Psoas muscle (tissue), 8 donors: ENCODE data around the gene XXYLT1. TPM values are rescaled to one million over a fixed set of nuclear protein-coding genes. Genes with fewer than 3 reads are reported as not detected.

ENCODE experiments used
- ATAC-seq, 4 donors: fragments of 200-7000 bp; cut with Tn5 transposase; one replicate each; pipeline ENCODE4 v1.9.1; 2020; ENCODE audit warnings: moderate library complexity in 3 of 4, mild to moderate bottlenecking in 2 of 4
- DNase-seq, 2 donors: peaks; one replicate each; pipeline ENCODE4 v3.0.0-alpha.2; 2020
- H3K27ac ChIP-seq: fragments of 200-600 bp; one replicate; pipeline ENCODE4 v1.8.0; 2022
- H3K27me3 ChIP-seq, 3 donors: fragments of 200-600 bp in 1 of 3; one replicate each; pipeline versions ENCODE4 v1.6.1 to v1.8.0; 2013 to 2022; ENCODE audit warnings: low read length in 2 of 3, mild to moderate bottlenecking in 2 of 3, moderate library complexity in 1 of 3; ENCODE audit not compliant: insufficient read depth in 3 of 3
- H3K36me3 ChIP-seq, 2 donors: fragments of 200-600 bp in 1 of 2; one replicate each; pipeline versions ENCODE4 v1.6.1 to v1.8.0; 2013 to 2022; ENCODE audit warnings: low read depth in 1 of 2, mild to moderate bottlenecking in 1 of 2, moderate library complexity in 1 of 2; ENCODE audit not compliant: insufficient read depth in 1 of 2
- H3K4me1 ChIP-seq: fragments of 200-600 bp; one replicate; pipeline ENCODE4 v1.8.0; 2022
- H3K4me3 ChIP-seq: fragments of 200-600 bp; one replicate; pipeline ENCODE4 v1.8.0; 2022; ENCODE audit warnings: mild to moderate bottlenecking
- H3K9me3 ChIP-seq: fragments of 200-600 bp; one replicate; pipeline ENCODE4 v1.8.0; 2022
- WGBS, 3 donors: extraction: QIAGEN DNeasy Blood & Tissue Kit; methylation state at CpG; one replicate each; pipeline versions ENCODE4 v1.1.6 to v1.1.7; 2013; 5-methylcytosine and 5-hydroxymethylcytosine counted together
- intact Hi-C, 2 donors: fragments of 100-400 bp; cut with DNase I; formaldehyde crosslinking; loops; one replicate each; pipeline versions ENCODE4 v1.11.0 to v1.14.2; 2022
- polyA plus RNA-seq, 3 donors: library from polyadenylated mRNA; stranded (reverse); fragments of 200-250 nt; gene quantifications; one replicate each; pipeline ENCODE4 v1.2.3, GENCODE V29; 2013
- total RNA-seq, 4 donors: library from RNA; stranded (reverse); fragmentation: NEBNext Ultra II Directional in 2 of 4; extraction: Animal tissue kit (Norgen Biotek cat#: 25700) in 2 of 4; gene quantifications; one replicate each; pipeline versions ENCODE4 v1.2.1 to v1.2.4, GENCODE V29; 2021 to 2023
- TF ChIP-seq, protein P1 (sequence below): fragments of 200-600 bp; IDR thresholded peaks from one replicate; pipeline ENCODE4 v1.8.0; 2022; ENCODE audit warnings: antibody characterized with exemption
- donor health status: healthy with polysubstance abuse.
- donor health status: DM: no; HTN: no; CAD: no; lungs with moderate emphysema.
- donor health status: Bipolar disorder and iron deficiency.
- donor health status: healthy.
- donor health status: DM: yes; HTN: yes; CAD: no.
- donor health status: DM: no; HTN: no; CAD: no.
- donor health status: DM: no; HTN: no; CAD: no.
- donor health status: DM: yes; HTN: yes; CAD: no.

The XXYLT1 gene
- total and polyA plus RNA-seq, 7 donors: 0.86 to 3.5 (median 1.8) TPM

- ATAC-seq (no peak), DNase-seq (no peak)
- Histone ChIP-seq H3K4me3 (no peak overlapping the region), H3K4me1 (peaks cover 27% of the 10 kb centered on the region), H3K9me3 (no peaks in the 10 kb centered on the region), H3K27ac (no peak overlapping the region), H3K36me3 (no peaks in the 10 kb centered on the region), H3K27me3 (no peaks in the 10 kb centered on the region)
- TF ChIP-seq, protein P1, sequence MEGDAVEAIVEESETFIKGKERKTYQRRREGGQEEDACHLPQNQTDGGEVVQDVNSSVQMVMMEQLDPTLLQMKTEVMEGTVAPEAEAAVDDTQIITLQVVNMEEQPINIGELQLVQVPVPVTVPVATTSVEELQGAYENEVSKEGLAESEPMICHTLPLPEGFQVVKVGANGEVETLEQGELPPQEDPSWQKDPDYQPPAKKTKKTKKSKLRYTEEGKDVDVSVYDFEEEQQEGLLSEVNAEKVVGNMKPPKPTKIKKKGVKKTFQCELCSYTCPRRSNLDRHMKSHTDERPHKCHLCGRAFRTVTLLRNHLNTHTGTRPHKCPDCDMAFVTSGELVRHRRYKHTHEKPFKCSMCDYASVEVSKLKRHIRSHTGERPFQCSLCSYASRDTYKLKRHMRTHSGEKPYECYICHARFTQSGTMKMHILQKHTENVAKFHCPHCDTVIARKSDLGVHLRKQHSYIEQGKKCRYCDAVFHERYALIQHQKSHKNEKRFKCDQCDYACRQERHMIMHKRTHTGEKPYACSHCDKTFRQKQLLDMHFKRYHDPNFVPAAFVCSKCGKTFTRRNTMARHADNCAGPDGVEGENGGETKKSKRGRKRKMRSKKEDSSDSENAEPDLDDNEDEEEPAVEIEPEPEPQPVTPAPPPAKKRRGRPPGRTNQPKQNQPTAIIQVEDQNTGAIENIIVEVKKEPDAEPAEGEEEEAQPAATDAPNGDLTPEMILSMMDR: no peak
- 95 to 97% (median 96%) methylated on average over 16 of the region's 16 CpGs for WGBS, 3 donors
- intact Hi-C loops: loop anchor here (5.0 to 10.0 kb wide), 5 partner anchors 97 to 572 kb away; no protein-coding TSS in a partner anchor
Observed at GRCh38 chr3:195254454-195255175, 16.3 kb downstream of the XXYLT1 start.

- no peak for DNase-seq
- Histone ChIP-seq H3K27ac (peak overlapping the region; percentile 30), H3K4me3 (no peak overlapping the region), H3K36me3 (no peaks in the 10 kb centered on the region), H3K4me1 (peaks cover 21% of the 10 kb centered on the region), H3K27me3 (no peaks in the 10 kb centered on the region), H3K9me3 (no peaks in the 10 kb centered on the region)
- WGBS, 3 donors: 89 to 93% (median 93%) methylated on average over 10 of the region's 10 CpGs
- intact Hi-C loops: loop anchor here (5.0 to 10.0 kb wide), 3 partner anchors 99 to 252 kb away; no protein-coding TSS in a partner anchor
- no peak for ATAC-seq
- TF ChIP-seq, protein P1: no peak
Observed at GRCh38 chr3:195253923-195254432, 17.0 kb downstream of the XXYLT1 start.

- WGBS, 3 donors: 94% methylated on average over 14 of the region's 14 CpGs
- H3K4me1 ChIP-seq: peaks cover 10% of the 10 kb centered on the region
- H3K27ac ChIP-seq: no peak overlapping the region
- DNase-seq: no peak
- H3K27me3 ChIP-seq: no peaks in the 10 kb centered on the region
- TF ChIP-seq, protein P1: no peak
- no peak overlapping the region for H3K4me3 ChIP-seq
- intact Hi-C loops: loop anchor here (5.0 to 10.0 kb wide), 3 partner anchors 97 to 249 kb away; no protein-coding TSS in a partner anchor
- ATAC-seq: no peak
- H3K36me3 ChIP-seq: no peaks in the 10 kb centered on the region
- H3K9me3 ChIP-seq: no peaks in the 10 kb centered on the region
Observed at GRCh38 chr3:195251336-195252065, 19.5 kb downstream of the XXYLT1 start.

DNA sequence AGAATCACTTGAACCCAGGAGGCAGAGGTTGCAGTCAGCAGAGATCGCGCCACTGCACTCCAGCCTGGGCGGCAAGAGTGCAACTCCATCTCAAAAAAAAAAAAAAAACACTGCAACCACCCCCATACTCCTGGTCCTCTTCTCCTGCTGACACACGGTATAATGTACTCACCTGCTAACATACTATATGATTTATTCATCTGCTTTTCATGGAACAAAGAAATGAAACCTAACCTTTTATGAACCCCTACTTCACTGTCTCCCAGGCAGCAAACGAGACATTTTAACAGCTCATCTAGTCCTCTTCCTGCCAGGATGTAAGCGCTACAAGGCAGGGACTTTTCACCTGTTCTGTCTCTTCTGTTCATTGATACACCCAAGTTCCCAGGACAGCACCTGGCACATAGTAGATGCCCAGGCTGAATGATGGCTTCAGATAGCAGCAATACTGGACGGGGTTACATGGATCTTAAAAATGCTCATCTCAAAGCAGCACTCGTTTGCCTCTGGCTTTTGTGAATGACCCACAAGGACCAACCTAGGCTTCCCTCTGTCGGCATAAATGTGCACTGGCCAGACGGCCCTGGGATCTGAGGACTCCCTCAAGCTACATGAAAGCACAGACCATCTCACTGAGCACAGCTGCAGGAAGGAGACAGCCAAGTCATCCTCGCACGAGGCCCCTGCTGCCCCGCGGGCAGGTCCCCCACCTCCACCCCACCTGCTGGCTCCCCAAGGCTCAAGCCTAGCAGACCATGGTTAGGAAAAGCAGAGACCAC, 20.3 kb downstream of the XXYLT1 start:
- intact Hi-C loops: loop anchor here (5.0 to 10.0 kb wide), 3 partner anchors 96 to 248 kb away; no protein-coding TSS in a partner anchor
- 55 to 68% (median 65%) methylated on average over 14 of the region's 14 CpGs for WGBS, 3 donors
- ATAC-seq: peak in 1 of 4 donors; percentile 50

More for the DNA sequence above, 20.3 kb downstream of the XXYLT1 start:
- TF ChIP-seq, protein P1: peak; percentile 22
- H3K36me3 ChIP-seq: no peaks in the 10 kb centered on the region
- no peak overlapping the region for H3K4me3 ChIP-seq
- H3K4me1 ChIP-seq: peaks cover 10% of the 10 kb centered on the region
- no peaks in the 10 kb centered on the region for H3K27me3 ChIP-seq
- no peaks in the 10 kb centered on the region for H3K9me3 ChIP-seq
- peak in 1 of 2 donors; percentile 62 for DNase-seq
- no peak overlapping the region for H3K27ac ChIP-seq
